Tibial nerve (tissue), 4 donors: Measurements from ENCODE around the gene ATF7IP.

Source experiments
- CTCF ChIP-seq, 5 experiments: fragments of 200-600 bp in 3 of 5; fragments of 450-650 bp in 2 of 5; sonication (generic) in 3 of 5; IDR thresholded peaks; one replicate each; pipeline ENCODE4 v1.5.1; 2016 to 2019; ENCODE audit warnings: antibody characterized with exemption in 5 of 5, mild to moderate bottlenecking in 3 of 5, moderate library complexity in 2 of 5
- EP300 ChIP-seq, 2 donors: sonication (generic); formaldehyde crosslinking; IDR thresholded peaks; one replicate each; pipeline ENCODE4 v1.6.1; 2017; ENCODE audit warnings: antibody characterized with exemption in 2 of 2, mild to moderate bottlenecking in 1 of 2

GRCh38 chr12:14367040-14367661, 1.7 kb downstream of the ATF7IP start:
- TF ChIP-seq CTCF (IDR thresholded peaks at IDR 0.05), result no peak
- no peak for TF ChIP-seq EP300 (IDR thresholded peaks at IDR 0.05)
